OCI-LY1 (cell line): ENCODE data around the gene CLIP2.

ENCODE experiments used
- EZH2 ChIP-seq: fragments of 200-600 bp; sonication (generic), shearing (Covaris generic); IDR thresholded peaks from 2 replicates; pipeline ENCODE4 v1.8.0; 2017; ENCODE audit warnings: borderline replicate concordance, mixed run types, mild to moderate bottlenecking, antibody characterized with exemption, low read length, moderate library complexity, mixed read lengths
- TF ChIP-seq, protein P1 (sequence below): fragments of 200-600 bp; sonication (generic), shearing (Covaris generic); IDR thresholded peaks from 2 replicates; pipeline ENCODE4 v1.5.1; 2017; ENCODE audit warnings: mild to moderate bottlenecking, antibody characterized with exemption, low read length, moderate library complexity, mixed read lengths

DNA sequence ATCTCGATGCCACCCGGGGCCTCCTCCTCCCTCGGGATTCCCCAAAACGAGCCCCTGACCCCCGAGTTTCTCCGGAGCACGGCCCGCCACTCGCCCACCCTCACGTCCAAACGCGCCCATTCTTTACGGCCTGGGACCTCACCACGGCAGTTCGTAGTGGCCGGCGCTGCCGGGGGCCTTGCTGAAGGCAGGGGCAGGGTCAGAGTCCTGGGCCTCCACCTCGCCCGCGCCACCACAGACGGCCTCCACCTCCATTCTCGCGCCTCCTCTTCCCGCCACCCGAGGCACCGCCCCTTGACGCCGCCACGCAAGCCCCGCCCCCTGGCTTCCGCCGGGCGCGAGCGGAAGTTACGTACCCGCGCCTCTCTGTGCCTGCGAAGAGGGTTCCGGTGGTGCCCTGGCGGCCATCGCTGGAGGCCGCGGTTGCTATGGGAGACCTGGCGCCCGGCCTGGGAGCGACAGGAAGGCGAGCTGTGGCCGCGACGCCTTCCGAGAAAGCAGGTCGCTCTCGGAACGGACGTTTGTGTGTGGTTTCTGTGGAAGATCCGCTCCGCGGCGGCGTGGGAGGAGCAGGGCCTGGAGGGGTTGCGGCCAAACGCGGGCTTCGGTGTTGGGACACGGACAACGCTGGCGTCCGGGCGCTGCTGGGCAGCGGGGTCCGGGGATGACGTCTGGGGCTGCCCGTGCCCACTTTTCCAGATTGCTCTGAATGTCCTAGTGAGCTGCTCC is 34.9 kb upstream of the CLIP2 start, which contains the start of gene RFC2:
- TF ChIP-seq, protein P1, sequence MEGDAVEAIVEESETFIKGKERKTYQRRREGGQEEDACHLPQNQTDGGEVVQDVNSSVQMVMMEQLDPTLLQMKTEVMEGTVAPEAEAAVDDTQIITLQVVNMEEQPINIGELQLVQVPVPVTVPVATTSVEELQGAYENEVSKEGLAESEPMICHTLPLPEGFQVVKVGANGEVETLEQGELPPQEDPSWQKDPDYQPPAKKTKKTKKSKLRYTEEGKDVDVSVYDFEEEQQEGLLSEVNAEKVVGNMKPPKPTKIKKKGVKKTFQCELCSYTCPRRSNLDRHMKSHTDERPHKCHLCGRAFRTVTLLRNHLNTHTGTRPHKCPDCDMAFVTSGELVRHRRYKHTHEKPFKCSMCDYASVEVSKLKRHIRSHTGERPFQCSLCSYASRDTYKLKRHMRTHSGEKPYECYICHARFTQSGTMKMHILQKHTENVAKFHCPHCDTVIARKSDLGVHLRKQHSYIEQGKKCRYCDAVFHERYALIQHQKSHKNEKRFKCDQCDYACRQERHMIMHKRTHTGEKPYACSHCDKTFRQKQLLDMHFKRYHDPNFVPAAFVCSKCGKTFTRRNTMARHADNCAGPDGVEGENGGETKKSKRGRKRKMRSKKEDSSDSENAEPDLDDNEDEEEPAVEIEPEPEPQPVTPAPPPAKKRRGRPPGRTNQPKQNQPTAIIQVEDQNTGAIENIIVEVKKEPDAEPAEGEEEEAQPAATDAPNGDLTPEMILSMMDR = no peak
- TF ChIP-seq EZH2 = no peak
